Stromal cell of bone marrow (primary cell): ENCODE data around the gene CHST11.
A peak's percentile ranks its signal among the peaks of the same experiment; 100 is the strongest.

Experiments used
- DNase-seq: peaks from one replicate; pipeline ENCODE4 v3.0.0-alpha.2; 2012; ENCODE audit warnings: low read depth

CHST11 gene

DNA sequence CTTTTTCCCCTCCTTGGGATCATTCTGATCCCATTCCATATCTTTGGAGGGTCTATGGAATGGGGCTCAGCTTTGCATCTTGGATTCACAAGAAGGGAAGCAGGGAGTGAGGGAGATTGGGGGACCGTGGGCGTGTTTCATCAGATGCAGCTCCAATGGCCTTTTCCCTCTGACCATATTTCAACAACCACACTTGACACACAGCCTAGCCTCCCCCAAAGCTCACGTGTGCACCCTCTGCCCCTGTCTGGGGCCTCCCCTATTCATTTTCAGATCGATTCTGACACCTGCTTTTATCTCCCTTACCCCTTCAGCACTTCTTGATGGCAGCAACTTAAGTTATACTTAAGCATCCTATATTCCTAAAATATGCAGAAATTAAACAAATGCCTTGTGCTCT is 126.6 kb downstream of the CHST11 start:
- no peak for DNase-seq

DNA sequence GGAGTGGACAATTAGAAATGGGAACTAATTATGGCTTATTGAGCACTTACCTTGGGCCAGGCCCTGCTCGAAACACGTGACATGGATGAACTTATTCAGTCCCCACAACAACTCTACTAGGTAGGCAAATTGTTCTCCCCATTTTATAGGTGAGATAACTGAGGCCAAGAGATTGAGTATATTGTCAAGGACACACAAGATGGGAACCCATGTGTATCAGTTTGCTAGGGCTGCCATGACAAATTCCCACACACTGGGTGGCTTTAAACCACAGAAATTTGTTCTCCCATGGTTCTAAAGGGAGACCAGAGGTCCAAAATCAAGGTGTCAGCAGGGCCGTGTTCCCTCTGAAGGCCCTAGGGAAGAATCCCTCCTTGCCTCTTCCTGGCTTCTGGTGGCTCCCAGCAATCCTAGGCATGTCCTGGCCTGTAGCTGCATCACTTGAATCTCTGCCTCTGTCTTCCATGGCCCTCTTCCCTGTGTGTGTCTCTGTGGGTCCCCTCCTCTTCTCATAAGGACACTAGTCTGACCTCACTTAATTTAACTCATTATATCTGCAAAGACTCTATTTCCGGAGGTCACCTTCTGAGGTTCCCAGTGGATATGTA is 128.8 kb downstream of the CHST11 start:
- no peak for DNase-seq

DNA sequence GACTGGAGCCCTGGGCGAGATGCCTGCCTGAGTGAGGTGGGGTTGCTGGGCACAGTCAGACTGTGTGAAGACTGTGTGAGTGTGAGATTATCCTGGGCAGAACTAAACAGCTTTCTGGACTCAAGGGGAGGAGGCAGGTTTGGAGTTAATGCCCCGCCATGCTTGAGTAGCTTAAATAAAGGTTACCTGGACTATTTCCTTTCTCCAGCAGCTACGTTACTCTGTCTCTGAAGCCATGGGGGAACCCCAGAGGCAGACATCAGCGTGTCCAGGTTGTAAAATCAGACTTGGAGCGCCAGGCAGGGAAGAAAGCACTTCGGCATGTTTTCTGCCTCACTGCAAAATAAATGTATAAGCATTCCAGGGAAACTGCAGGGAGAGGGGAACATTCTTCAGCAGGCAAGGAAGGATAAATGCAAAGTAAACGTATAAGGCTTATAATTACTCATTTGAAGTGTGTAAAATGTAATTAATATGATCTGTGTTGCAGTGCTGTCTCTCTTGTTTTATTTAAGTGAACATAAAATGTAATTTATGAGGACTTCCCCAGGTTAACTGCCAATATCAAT is 129.7 kb downstream of the CHST11 start:
- no peak for DNase-seq

DNA sequence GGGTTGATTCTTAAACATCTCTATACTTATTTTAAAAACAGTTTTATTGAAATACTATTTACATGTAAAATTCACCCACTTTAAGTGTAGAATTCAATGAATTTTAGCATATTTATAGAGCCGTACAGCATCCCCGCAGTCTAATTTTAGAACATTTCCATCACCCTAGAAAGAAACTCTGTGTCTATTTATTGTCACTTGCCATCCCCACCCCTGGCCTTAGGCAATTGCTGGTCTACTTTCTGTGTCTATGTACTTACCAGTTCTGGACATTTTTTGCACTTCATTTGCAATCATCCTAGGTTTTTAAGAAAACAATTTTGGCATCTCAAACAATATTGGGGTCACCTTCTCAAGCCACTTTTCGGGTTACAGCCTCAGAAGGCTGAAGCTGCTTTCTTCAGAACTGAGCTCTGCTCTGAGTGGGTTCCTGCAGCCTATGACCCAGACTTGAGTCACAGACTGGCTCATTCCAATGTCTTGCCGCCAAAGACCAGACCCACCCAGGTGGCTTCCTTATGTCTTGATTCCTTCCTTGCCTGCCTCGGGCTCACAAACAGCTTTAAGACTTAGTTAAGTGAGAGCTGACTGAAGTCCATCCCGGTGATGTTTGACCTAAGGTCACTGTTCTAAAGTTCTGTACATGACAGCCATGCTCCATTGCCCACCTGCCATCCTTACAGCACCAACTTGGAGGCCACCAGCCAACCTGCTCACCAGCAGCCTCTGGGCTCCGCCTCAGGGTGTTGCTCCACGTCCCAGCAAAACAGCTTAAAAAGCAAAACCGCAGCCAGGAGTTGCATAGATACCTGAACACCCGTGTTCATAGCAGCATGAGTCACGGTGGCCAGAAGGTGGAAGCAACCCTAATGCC is 131.5 kb downstream of the CHST11 start:
- DNase-seq, result peak; percentile 24

DNA sequence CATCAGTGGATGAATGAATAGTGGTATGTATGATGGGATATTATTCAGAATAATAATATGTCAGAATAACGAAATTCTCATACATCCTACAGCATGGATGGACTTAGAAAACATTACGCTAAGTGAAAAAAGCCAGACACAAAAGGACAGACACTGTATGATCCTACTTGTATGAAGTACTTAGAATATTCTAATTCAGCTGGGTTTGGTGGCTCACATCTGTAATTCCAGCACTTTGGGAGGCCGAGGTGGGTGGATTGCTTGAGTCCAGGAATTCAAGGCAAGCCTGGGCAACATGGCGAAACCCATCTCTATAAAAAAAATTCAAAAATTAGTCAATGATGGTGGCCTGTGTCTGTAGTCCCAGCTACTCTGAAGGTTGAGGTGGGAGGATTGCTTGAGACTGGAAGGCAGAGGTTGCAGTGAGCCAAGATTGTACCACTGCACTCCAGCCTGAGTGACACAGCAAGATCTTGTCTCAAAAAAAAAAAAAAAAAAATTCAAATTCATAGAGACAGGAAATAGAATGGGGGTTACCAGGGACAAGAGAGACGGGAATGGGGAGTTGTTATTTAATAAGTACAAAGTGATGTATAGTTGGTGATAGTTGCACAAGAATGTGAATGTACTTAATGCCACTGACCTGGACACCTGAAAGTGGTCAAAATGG is 132.3 kb downstream of the CHST11 start:
- DNase-seq, result no peak

DNA sequence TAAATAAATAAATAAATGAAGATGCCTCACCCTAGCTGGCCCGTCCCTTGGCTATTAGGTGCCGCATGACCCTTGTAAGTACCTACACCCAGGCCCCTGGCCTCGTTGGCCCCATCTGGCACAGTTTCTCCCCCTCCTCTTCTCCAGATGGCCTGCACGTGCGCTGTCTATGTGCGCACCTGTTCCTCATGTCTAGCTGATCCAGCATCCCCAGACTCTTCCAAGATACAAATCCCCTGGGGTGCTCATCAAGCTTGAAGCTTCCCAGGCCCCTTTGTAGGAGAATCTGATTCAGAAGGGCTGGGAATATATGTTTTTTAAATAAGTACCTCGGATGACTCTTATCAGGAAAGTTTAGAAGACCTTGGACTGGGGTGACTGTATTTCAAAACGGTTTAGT is 133.3 kb downstream of the CHST11 start:
- no peak for DNase-seq

DNA sequence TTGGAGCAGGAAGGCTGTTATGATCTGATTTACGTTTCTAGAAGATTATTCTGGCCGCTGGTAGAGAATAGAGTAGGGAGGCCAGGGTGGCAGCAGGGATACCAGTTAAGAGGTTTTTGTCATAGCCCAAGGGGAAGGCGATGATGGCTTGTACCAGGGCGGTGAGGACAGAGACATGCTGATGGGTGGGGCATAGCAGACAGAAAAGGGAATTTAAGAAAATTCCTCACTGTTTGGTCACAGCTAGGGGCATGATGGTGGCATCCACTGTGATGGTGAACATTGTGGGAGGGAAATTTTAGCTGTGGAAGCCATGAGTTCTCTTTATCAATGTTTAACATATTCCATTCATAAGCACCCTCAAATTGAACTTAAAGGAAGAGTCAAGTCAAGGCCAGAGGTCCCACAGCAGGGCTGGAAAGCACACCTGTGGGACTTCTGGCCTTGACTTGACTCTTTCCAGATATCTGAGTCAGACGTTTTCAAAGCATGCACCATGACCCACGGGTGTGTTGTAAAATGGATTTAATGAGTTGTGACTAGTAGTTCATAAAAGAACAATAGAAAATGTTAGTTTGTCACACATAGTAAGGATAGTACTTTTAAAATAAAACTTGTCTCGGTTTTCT is 134.6 kb downstream of the CHST11 start:
- no peak for DNase-seq

DNA sequence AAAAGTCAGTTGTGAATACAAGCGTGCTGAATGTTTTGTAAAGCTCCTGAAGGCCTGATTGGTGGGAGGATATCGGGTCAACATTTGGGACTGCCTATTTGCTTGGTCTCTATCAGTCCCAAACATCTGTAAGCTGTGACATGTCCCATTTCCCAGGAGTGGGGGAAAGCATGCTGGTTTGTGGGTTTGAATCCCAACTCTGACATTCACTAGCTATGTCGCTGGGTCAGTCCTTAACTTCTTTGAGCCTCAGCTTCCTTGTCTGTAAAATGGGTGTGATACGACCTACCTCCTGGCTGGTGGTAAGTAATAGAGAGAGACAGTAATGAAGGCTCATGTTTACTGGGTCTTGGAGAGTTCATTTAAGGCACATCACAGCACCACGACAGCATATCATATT is 136.7 kb downstream of the CHST11 start:
- no peak for DNase-seq

DNA sequence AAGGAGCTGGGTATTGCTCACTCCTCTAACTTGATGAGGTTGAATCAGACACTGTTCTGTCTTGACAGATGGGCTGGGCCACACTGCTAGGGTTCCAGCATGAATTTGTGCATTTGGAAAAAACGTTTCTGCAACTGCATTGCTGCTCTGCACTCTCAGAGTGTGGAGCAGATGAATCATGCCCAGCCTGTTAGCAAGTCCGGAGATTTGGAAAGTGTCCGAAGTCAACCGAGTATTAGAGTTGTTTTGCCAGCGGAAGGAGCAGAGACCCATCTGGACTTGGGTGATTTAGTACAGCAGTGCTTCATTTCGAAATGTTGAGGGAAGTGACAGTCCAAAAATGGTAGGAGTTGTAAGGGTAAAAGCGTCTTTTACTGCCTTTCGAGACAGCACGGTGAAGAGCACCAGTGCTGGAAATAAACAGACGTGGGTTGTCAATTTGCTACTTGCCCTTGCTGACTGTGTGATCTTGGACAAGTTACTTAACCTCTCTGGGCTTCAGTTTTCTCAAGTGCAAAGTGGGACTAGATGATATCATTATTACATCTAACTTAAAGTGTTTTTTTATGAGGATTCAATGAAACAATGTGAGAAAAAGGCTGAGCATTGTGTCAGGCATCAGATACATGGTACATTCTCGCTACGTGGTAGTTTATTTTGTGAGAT is 139.5 kb downstream of the CHST11 start:
- DNase-seq, result peak; percentile 96

DNA sequence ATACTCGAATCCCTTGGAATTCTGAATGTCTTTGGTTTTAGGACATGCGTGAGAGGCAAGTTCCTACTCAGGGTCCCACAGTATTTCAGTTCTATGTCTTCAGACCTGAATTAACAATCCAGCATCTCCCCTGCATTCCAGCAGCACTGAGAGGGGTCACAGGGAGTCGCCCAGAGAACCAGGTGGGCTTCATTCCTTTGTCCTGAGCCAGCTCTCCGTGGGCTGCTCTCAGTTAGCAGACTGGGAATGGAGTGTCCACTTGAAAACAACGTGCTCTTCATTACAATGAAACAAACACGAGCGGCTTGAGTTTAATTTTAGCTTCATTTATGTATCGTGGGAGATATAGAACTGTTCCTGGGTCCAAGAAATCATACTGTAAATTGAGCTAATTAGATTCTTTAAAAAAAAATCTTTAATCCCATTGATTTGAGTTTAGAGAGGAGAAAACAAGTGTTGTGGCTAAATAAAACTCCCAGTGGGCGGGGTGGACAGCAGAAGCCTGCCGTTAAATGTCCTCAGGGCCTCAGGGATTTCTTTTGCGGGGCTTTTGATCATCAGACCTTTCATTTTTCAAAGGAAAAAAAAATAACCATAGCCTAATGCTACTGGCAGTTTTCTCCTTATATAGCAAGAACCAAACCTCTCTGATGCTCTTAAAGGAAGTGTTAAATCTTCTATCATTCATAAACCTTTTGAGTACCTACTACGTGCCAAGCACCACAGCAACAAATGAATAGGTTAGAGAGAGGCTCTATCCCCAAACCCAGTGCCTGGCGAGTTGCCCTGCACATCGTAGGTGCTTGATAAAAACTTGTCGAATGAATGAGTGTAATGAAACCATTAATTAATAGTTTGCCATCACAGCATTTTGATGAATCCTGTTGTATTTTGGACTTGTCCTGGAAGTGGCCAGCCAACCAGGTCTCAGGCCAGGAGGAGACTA is 140.4 kb downstream of the CHST11 start:
- DNase-seq, result no peak

DNA sequence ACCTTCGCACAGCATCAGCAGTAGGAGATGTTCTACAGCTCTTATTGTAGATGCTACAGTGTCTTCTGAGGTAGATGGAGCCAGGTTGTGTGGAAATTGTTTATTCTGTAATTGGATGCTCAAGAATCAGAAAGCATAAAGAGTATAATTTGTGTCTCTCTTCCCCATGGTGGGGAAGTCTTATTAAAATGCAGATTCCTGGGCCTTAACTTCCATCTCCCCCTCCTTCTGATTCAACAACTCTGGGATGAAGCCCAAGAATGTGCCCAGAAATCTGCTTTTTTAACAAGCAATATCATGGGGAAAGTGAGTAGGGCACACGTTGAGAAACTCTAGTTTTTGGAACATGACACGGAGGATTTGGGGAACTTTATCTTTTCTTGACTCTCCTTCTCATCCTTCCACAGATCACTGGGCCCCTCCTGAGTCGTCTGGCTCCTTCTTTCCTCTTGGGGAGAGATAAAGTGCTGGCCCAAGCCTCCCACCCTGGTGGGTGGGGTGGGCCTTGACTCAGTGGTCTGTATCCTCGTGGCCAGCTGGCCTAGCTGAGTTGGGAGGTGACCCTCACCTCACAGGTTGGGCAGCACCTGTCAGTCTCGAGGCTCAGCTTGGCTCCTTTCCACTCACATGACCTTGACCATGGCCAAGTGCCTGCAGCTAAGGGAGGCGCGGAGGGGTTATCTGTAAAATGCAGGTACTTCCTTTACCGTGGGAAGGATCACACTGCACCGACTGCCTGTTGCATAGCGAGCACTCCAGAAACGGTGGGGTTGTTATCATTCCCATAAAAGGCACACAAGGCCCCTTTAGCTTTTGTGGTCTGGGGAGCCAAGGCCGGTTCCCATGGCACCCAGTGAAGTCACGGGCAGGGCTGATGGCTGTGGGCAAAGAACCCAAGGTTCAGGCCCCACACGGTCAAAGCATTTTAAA is 141.9 kb downstream of the CHST11 start:
- DNase-seq, result no peak

DNA sequence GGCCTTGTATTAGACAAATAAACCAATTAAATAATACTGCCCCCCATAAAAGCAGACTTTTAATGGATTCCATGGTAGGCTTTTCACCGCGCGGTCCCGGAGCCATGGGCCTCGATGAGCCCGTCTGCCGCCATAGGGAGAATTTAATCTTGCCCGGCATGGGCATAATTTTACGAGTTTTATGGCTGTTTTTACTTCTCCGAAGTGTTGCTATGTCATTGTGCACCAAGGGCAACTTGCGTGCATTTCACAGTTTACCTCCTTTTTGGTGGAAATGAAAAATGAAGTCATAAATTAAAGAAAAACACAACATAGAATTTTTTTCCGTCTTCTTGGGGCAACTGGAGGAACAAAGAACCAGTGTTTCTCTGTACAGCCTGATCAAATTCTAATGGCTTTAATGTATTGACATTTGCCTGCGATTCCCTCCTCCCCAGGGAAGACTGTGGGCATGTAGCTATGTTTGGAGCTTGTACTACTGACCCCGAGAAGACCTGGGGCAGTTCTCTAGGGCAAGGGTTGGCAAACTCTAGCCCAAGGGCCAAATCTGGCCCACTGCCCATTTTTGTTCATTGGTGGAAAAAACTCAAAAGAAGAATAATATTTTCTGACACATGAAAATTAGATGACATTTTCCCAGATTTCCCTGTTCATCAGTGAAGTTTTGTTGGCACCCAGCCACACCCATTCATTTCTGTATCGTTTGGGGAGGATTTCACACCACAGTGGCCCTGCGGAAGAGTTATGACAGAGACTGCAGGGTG is 142.7 kb downstream of the CHST11 start:
- DNase-seq, result no peak

DNA sequence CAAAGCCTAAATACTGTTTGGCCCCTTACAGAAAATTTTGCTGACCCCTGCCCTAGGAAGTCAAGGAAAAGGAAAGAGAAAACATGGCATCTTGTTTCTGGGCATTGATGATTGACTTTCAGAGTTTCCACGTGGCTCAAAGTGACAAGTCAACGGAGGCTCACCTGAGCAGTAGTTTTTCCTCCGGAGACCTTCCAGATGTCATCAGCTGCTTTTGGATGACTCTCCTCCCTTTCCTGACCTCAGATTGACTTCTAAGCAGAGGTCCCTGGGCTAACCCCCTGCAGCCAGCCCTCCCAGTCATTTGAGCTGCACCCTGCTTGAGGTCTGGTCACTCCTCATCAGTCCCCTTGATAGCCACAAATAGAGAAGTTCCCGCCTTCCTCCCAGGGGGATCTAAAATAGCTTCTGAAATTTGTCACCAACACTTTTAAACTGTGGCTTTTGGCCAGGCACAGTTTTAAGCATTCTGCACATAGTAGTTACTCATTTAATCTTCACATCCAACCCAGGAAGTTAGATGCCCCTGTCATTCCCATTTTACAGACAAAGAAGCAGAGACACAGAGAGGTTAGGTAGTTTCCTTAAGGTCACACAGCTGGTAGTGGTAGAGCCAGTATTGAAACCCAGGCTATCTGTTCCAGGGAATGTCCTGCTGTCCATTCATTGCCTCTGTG is 143.4 kb downstream of the CHST11 start:
- DNase-seq, result no peak

DNA sequence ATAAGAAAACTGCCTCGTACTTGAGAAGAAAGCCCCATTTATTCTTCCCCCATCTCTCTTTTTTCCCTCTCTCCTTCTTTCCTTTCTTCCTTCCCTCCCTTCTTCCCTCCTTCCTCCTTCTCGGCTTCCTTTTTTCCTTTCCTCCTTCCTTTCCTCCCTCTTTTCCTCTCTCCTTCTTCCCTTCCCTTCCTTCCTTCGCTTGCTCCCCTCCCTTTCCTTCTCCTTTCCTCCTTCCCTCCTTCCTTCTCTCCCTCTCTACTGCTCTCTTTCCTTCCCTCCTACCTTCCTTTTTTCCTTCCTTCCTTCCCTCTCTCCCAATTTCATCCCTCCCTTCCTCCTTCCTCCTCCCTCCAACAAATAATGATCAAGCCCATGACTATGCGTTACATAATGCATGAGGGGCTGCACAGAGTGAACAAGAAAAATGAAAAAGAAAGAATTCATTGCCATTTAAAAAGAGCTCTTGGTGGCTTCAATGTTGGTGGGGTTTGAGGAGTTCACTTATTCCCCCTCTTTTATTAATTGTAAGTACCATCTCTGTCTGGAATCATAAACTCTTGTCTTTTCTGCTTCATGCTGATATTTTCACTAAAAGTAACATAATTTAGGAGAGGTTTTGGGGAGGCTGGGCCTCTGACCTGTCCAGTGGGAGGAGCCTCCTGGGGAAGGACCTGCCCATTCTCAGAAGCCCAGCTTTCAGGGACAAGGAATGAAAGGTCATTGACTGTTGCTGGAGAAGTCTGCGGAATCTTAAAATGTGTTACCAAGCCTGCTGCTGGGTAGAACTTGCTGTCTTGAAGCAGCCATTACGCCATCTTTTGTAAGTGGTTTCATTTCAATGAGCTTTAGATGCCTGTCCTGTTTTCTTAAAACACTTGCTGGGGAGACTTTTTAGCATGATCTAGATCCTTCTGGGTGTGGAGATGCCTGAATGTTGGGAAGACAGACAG is 144.3 kb downstream of the CHST11 start:
- DNase-seq, result no peak

DNA sequence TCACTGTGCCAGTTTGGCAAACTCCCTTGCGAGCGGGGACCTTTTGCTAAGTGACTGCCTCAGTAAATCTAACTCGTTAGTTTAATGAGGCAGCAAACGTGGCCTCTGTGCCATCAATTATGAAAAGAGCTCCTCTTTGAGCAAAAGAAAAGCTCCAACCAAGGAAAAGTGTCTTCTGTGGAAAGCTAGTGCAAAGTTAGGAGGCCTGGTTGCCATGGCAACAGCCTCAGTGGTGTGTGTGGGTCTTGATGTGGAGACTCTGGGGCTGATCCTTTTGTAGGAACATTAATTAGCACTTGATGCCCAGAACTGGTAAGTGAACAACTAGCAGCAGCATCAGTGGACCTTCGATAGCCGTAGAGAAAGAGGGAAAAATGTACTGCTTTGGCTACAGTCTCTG is 145.7 kb downstream of the CHST11 start:
- no peak for DNase-seq

DNA sequence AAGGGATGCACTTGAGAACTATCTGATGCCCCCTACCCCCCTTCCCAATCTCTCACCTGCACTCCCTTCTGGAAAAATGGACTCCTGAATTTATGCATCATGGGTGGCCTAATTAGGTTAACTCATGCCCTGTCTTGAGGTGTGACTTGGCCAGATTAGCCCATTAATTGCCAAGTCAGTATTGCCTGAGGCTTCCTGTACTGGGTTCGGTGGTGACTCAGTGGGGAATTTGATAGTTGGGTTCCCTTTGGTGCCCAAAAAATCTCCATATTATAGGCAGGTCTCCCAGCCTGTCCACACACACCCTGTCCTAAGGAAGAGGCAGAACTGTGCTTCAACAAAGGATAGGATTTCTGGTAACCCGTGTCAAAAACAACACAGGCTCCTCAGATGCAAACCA is 146.1 kb downstream of the CHST11 start:
- DNase-seq, result no peak

DNA sequence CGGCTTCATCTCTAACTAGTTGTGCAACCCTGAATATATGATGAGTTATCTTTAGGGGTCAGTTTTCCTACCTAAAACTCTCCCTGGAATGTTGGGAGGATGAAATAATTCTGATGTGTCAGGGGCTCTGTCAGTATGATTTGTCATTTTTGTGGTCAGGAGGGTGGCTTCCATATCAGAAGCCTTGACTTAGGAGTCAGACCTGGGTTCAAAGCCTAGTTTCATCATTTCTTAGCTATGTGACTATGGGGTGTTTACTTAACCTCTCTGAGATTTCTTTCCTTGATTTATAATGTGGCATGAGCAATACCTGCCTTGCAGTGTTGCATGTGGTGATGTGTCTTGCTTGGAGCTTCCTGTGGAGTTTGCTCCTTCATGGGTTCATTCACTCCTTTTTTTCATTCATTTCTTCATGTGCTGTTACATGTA is 146.8 kb downstream of the CHST11 start:
- no peak for DNase-seq
